ENCODE results near the gene UBE2J2. TPM values are rescaled to one million over a fixed set of nuclear protein-coding genes. Genes with fewer than 3 reads are reported as not detected.

The UBE2J2 gene
- total and polyA plus RNA-seq, 2 experiments from 2014 or later: 47.1 to 70.2 TPM

- TF ChIP-seq, protein P1, sequence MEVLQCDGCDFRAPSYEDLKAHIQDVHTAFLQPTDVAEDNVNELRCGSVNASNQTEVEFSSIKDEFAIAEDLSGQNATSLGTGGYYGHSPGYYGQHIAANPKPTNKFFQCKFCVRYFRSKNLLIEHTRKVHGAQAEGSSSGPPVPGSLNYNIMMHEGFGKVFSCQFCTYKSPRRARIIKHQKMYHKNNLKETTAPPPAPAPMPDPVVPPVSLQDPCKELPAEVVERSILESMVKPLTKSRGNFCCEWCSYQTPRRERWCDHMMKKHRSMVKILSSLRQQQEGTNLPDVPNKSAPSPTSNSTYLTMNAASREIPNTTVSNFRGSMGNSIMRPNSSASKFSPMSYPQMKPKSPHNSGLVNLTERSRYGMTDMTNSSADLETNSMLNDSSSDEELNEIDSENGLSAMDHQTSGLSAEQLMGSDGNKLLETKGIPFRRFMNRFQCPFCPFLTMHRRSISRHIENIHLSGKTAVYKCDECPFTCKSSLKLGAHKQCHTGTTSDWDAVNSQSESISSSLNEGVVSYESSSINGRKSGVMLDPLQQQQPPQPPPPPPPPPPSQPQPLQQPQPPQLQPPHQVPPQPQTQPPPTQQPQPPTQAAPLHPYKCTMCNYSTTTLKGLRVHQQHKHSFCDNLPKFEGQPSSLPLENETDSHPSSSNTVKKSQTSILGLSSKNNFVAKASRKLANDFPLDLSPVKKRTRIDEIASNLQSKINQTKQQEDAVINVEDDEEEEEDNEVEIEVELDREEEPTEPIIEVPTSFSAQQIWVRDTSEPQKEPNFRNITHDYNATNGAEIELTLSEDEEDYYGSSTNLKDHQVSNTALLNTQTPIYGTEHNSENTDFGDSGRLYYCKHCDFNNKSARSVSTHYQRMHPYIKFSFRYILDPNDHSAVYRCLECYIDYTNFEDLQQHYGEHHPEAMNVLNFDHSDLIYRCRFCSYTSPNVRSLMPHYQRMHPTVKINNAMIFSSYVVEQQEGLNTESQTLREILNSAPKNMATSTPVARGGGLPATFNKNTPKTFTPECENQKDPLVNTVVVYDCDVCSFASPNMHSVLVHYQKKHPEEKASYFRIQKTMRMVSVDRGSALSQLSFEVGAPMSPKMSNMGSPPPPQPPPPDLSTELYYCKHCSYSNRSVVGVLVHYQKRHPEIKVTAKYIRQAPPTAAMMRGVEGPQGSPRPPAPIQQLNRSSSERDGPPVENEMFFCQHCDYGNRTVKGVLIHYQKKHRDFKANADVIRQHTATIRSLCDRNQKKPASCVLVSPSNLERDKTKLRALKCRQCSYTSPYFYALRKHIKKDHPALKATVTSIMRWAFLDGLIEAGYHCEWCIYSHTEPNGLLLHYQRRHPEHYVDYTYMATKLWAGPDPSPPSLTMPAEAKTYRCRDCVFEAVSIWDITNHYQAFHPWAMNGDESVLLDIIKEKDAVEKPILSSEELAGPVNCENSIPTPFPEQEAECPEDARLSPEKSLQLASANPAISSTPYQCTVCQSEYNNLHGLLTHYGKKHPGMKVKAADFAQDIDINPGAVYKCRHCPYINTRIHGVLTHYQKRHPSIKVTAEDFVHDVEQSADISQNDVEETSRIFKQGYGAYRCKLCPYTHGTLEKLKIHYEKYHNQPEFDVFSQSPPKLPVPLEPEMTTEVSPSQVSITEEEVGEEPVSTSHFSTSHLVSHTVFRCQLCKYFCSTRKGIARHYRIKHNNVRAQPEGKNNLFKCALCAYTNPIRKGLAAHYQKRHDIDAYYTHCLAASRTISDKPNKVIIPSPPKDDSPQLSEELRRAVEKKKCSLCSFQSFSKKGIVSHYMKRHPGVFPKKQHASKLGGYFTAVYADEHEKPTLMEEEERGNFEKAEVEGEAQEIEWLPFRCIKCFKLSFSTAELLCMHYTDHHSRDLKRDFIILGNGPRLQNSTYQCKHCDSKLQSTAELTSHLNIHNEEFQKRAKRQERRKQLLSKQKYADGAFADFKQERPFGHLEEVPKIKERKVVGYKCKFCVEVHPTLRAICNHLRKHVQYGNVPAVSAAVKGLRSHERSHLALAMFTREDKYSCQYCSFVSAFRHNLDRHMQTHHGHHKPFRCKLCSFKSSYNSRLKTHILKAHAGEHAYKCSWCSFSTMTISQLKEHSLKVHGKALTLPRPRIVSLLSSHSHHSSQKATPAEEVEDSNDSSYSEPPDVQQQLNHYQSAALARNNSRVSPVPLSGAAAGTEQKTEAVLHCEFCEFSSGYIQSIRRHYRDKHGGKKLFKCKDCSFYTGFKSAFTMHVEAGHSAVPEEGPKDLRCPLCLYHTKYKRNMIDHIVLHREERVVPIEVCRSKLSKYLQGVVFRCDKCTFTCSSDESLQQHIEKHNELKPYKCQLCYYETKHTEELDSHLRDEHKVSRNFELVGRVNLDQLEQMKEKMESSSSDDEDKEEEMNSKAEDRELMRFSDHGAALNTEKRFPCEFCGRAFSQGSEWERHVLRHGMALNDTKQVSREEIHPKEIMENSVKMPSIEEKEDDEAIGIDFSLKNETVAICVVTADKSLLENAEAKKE (CRISPR knock-in tag; IDR thresholded peaks at IDR 0.05): no peak
- TF ChIP-seq ZNF114 (CRISPR knock-in tag; IDR thresholded peaks at IDR 0.05) (no peak), STAT1 (IDR thresholded peaks at IDR 0.05; ENCODE audit: unreplicated experiment) (no peak)
Observed at GRCh38 chr1:1240348-1240732, 33.3 kb downstream of the UBE2J2 start (continued).

DNA sequence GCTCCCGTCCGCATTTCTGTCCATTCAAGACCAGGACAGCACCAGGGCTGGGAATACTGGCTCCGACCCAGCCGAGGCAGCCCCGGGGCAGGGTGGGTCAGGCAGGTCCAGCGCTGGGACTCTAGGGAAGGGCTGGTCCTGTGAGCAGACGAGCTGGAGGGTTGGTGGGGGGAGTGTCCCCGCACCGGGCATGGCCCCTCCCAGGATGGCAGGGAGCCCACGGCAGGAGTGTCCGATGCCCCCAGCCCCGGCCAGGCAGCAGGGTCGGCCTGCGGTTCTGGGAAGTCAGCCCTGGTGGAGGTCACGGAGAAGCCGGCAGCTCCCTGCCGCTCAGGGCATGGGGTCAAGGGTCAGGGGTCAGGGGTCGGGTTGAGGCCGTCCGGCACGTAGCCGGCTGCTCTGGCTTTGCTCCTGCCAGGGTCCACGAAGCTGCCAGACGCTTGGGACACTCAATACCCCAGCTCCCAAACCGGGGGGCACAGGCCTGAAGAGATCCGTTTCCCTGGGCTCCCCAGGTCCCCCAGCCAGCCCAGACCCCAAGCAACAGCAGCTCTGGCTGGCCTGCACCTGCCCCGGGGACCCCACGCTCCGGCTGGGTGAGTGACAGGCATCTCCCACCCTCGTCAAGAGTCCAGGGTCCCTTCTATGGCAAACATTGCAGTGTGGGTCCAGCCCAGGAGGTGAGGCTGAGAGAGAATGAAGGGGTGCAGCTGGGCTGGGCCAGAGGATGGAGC lies 33.9 kb downstream of the UBE2J2 start:
- no peak overlapping the region for H3K4me2 ChIP-seq
- DNase-seq (ENCODE audit: low spot score) (no peak), ATAC-seq (no peak)
- H3K36me3 ChIP-seq (ENCODE audit: insufficient read depth): no peaks in the 10 kb centered on the region
- no peaks in the 10 kb centered on the region for H3K4me1 Mint-ChIP-seq
- no peak overlapping the region for H3K4me3 ChIP-seq
- H3K9me2 ChIP-seq (ENCODE audit: insufficient read depth): no peaks in the 10 kb centered on the region
- no peaks in the 10 kb centered on the region for H3K9me3 Mint-ChIP-seq
- H3F3A ChIP-seq (replicated peaks; ENCODE audit: low read depth): no peaks in the 10 kb centered on the region
- no peak overlapping the region for H3K27ac ChIP-seq (ENCODE audit: low read depth)
- H3K27ac Mint-ChIP-seq: no peak overlapping the region
- no peaks in the 10 kb centered on the region for H3K79me2 ChIP-seq (replicated peaks; ENCODE audit: insufficient read depth)
- no peaks in the 10 kb centered on the region; the same call in 2 of the 3 replicates for H3K36me3 Mint-ChIP-seq (ENCODE audit: low read depth)
- H3K27me3 ChIP-seq (ENCODE audit: insufficient read depth): no peaks in the 10 kb centered on the region
- H4K20me1 ChIP-seq (replicated peaks; ENCODE audit: insufficient read depth): no peaks in the 10 kb centered on the region
- peaks cover 4% of the 10 kb centered on the region for H3K27me3 Mint-ChIP-seq (ENCODE audit: insufficient read depth, low read depth, poor library complexity)
- no peaks in the 10 kb centered on the region for H3K4me1 ChIP-seq (ENCODE audit: insufficient read depth)
- no peak overlapping the region for H3K4me3 Mint-ChIP-seq
- H2AFZ ChIP-seq: no peak overlapping the region
- TF ChIP-seq STAT1 (IDR thresholded peaks at IDR 0.05; ENCODE audit: unreplicated experiment) (no peak), REST (IDR thresholded peaks at IDR 0.05; ENCODE audit: unreplicated experiment) (no peak), ZNF331 (CRISPR knock-in tag; IDR thresholded peaks at IDR 0.05; ENCODE audit: low read depth) (no peak), ETS1 (IDR thresholded peaks at IDR 0.05) (no peak), EZH2phosphoT487 (IDR thresholded peaks at IDR 0.05; ENCODE audit: unreplicated experiment) (no peak), JUNB (IDR thresholded peaks at IDR 0.05; ENCODE audit: unreplicated experiment) (no peak)
- TF ChIP-seq, protein P2, sequence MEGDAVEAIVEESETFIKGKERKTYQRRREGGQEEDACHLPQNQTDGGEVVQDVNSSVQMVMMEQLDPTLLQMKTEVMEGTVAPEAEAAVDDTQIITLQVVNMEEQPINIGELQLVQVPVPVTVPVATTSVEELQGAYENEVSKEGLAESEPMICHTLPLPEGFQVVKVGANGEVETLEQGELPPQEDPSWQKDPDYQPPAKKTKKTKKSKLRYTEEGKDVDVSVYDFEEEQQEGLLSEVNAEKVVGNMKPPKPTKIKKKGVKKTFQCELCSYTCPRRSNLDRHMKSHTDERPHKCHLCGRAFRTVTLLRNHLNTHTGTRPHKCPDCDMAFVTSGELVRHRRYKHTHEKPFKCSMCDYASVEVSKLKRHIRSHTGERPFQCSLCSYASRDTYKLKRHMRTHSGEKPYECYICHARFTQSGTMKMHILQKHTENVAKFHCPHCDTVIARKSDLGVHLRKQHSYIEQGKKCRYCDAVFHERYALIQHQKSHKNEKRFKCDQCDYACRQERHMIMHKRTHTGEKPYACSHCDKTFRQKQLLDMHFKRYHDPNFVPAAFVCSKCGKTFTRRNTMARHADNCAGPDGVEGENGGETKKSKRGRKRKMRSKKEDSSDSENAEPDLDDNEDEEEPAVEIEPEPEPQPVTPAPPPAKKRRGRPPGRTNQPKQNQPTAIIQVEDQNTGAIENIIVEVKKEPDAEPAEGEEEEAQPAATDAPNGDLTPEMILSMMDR (conservative IDR thresholded peaks at IDR 0.05; ENCODE audit: low read depth in 2 of 2): no peak

All from GM23338 (cell line).